Osteocyte (in vitro differentiated cells): ENCODE measurements around the gene SUPT3H. TPM values are rescaled to one million over a fixed set of nuclear protein-coding genes. Genes with fewer than 3 reads are reported as not detected.

Experiments
- DNase-seq: peaks from one replicate; pipeline ENCODE4 v3.0.0; 2021; ENCODE audit warnings: mixed read lengths; ENCODE audit not compliant: unreplicated experiment; ENCODE audit errors: extremely low spot score
- H3K27ac Mint-ChIP-seq: one replicate; pipeline ENCODE4 v1.8.0; 2021; ENCODE audit warnings: mild to moderate bottlenecking, mixed read lengths; ENCODE audit not compliant: unreplicated experiment
- H3K27me3 Mint-ChIP-seq: one replicate; pipeline ENCODE4 v1.8.0; 2021; ENCODE audit warnings: mixed read lengths; ENCODE audit not compliant: unreplicated experiment
- H3K36me3 Mint-ChIP-seq: one replicate; pipeline ENCODE4 v1.8.0; 2021; ENCODE audit warnings: mixed read lengths; ENCODE audit not compliant: unreplicated experiment
- H3K4me1 Mint-ChIP-seq: one replicate; pipeline ENCODE4 v1.8.0; 2021; ENCODE audit warnings: mixed read lengths; ENCODE audit not compliant: unreplicated experiment
- H3K4me3 Mint-ChIP-seq: one replicate; pipeline ENCODE4 v1.8.0; 2021; ENCODE audit warnings: mild to moderate bottlenecking, moderate library complexity, mixed read lengths; ENCODE audit not compliant: unreplicated experiment
- H3K9me3 Mint-ChIP-seq: one replicate; pipeline ENCODE4 v1.8.0; 2021; ENCODE audit warnings: mixed read lengths; ENCODE audit not compliant: unreplicated experiment
- CTCF ChIP-seq: fragments of 200-600 bp; sonication (generic); IDR thresholded peaks from 2 replicates; pipeline ENCODE4 v1.5.0; 2021; ENCODE audit warnings: antibody characterized with exemption, mild to moderate bottlenecking, moderate library complexity
- total RNA-seq: library from RNA; stranded (reverse); gene quantifications from 2 replicates; pipeline ENCODE4 v1.2.1, GENCODE V29; 2021

Gene SUPT3H
- total RNA-seq, 1 donor from 2014 or later: 13.2 TPM

- H3K27ac Mint-ChIP-seq: no peak overlapping the region
- H3K9me3 Mint-ChIP-seq: peaks cover 4% of the 10 kb centered on the region
- peaks cover 23% of the 10 kb centered on the region for H3K36me3 Mint-ChIP-seq
- TF ChIP-seq CTCF: no peak
- no peaks in the 10 kb centered on the region for H3K27me3 Mint-ChIP-seq
- DNase-seq: no peak
- no peak overlapping the region for H3K4me3 Mint-ChIP-seq
- peaks cover 2% of the 10 kb centered on the region for H3K4me1 Mint-ChIP-seq
Measured at GRCh38 chr6:44954281-44954680, 423.5 kb downstream of the SUPT3H start.

DNA sequence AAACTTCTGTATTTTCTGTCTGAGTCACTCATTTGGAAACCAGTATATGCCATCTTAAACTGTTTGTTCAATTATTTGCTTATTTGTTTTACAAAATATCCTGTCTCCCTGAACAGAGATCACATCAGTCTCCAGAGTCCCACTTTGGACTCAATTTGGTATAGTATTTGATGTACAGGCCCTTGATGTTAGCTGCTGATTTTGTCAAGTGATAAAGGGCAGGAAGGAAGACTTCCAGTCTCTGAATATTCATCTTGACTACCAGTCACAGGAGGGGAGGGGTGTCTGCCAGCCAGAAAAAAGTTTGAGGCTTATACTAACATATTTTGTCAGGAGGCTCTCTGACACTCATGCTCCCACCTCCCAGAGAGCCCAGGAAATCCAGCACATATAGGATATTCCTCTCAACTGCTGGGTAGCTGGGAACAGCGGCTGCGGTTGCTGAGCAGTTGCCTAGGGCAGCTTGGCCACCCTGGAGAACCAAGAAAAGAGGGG is 426.4 kb downstream of the SUPT3H start:
- peaks cover 9% of the 10 kb centered on the region for H3K9me3 Mint-ChIP-seq
- peaks cover 25% of the 10 kb centered on the region for H3K36me3 Mint-ChIP-seq
- no peak for TF ChIP-seq CTCF
- peak overlapping the region; percentile 2 for H3K27ac Mint-ChIP-seq
- H3K27me3 Mint-ChIP-seq: no peaks in the 10 kb centered on the region
- DNase-seq: no peak
- H3K4me3 Mint-ChIP-seq: no peak overlapping the region
- H3K4me1 Mint-ChIP-seq: peaks cover 2% of the 10 kb centered on the region

- peaks cover 29% of the 10 kb centered on the region for H3K36me3 Mint-ChIP-seq
Measured at GRCh38 chr6:44949596-44950201, 428.0 kb downstream of the SUPT3H start.

GRCh38 chr6:44943541-44943940 is 434.2 kb downstream of the SUPT3H start:
- Mint-ChIP-seq H3K27ac (no peak overlapping the region), H3K27me3 (no peaks in the 10 kb centered on the region), H3K9me3 (peaks cover 47% of the 10 kb centered on the region), H3K4me1 (peaks cover 10% of the 10 kb centered on the region), H3K36me3 (peaks cover 27% of the 10 kb centered on the region), H3K4me3 (no peak overlapping the region)
- no peak for DNase-seq
- TF ChIP-seq CTCF: no peak

More at GRCh38 chr6:44949596-44950201, 428.0 kb downstream of the SUPT3H start:
- Mint-ChIP-seq H3K27ac (no peak overlapping the region), H3K4me3 (no peak overlapping the region), H3K9me3 (peaks cover 18% of the 10 kb centered on the region), H3K27me3 (no peaks in the 10 kb centered on the region), H3K4me1 (peaks cover 2% of the 10 kb centered on the region)
- TF ChIP-seq CTCF: no peak
- no peak for DNase-seq

GRCh38 chr6:44942798-44943197 is 434.9 kb downstream of the SUPT3H start:
- H3K36me3 Mint-ChIP-seq: peaks cover 30% of the 10 kb centered on the region
- no peak for TF ChIP-seq CTCF
- no peak for DNase-seq
- peaks cover 10% of the 10 kb centered on the region for H3K4me1 Mint-ChIP-seq
- H3K9me3 Mint-ChIP-seq: peaks cover 53% of the 10 kb centered on the region
- no peak overlapping the region for H3K27ac Mint-ChIP-seq
- H3K27me3 Mint-ChIP-seq: no peaks in the 10 kb centered on the region
- H3K4me3 Mint-ChIP-seq: no peak overlapping the region
